Astrocyte of the spinal cord (primary cell): ENCODE measurements around the gene SZT2.

Experiments used
- DNase-seq: peaks from one replicate; pipeline ENCODE4 v3.0.0; 2011; ENCODE audit warnings: low read depth, low spot score
- H3K4me3 ChIP-seq: 2 replicates; pipeline ENCODE4 v1.5.1; 2011; ENCODE audit warnings: low read depth, mild to moderate bottlenecking, low read length, moderate library complexity
- in situ Hi-C: cut with HindIII; loops from 2 replicates; pipeline ENCODE4 v1.10.0; 2017; ENCODE audit warnings: low sequenced_read_pairs
- TF ChIP-seq, protein P1 (sequence below): IDR thresholded peaks from 2 replicates; pipeline ENCODE4 v1.5.1; 2012; ENCODE audit warnings: low read depth, mild to moderate bottlenecking, low read length, inconsistent platforms

Gene SZT2

DNA sequence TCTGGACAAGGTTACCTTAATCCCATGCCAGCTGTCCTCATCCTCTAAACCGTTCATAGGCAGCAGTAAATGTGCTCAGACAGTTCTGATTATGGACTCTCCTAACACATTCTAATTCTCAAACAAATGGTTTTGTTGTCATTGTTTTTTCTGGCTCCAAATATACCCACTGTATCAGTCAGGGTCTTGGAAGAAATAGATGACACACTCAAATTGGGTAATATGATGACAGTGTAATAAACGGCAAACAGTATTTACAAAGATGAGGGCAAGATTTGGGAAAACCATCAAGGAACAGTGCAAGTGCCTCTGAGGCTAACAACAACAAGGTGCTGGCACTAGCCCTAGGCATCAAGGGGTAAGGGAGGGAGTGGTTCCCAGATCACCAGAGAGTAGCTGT, 35.2 kb upstream of the SZT2 start:
- no peak overlapping the region for H3K4me3 ChIP-seq
- in situ Hi-C loops: no loop called here
- DNase-seq: no peak
- TF ChIP-seq, protein P1, sequence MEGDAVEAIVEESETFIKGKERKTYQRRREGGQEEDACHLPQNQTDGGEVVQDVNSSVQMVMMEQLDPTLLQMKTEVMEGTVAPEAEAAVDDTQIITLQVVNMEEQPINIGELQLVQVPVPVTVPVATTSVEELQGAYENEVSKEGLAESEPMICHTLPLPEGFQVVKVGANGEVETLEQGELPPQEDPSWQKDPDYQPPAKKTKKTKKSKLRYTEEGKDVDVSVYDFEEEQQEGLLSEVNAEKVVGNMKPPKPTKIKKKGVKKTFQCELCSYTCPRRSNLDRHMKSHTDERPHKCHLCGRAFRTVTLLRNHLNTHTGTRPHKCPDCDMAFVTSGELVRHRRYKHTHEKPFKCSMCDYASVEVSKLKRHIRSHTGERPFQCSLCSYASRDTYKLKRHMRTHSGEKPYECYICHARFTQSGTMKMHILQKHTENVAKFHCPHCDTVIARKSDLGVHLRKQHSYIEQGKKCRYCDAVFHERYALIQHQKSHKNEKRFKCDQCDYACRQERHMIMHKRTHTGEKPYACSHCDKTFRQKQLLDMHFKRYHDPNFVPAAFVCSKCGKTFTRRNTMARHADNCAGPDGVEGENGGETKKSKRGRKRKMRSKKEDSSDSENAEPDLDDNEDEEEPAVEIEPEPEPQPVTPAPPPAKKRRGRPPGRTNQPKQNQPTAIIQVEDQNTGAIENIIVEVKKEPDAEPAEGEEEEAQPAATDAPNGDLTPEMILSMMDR: no peak

DNA sequence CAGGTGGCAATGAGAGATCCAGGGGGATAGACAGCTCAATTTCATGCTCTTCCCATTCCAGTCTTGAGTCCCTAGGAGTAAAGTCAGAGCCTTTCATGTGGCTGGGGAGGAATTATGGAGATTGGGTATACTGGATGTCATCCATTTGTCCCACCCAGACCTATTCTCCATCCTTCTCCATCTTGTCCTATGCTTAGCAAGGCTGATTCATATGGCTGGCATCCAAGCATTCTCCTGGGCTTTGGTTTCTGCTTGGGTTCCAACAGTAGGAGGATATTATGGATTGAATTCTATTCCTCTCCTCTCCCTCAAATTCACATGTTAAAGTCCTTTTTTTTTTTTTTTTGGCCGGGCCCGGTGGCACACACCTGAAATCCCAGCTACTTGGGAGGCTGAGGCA, 34.8 kb upstream of the SZT2 start:
- TF ChIP-seq, protein P1: no peak
- DNase-seq: peak; percentile 26
- in situ Hi-C loops: no loop called here
- no peak overlapping the region for H3K4me3 ChIP-seq

DNA sequence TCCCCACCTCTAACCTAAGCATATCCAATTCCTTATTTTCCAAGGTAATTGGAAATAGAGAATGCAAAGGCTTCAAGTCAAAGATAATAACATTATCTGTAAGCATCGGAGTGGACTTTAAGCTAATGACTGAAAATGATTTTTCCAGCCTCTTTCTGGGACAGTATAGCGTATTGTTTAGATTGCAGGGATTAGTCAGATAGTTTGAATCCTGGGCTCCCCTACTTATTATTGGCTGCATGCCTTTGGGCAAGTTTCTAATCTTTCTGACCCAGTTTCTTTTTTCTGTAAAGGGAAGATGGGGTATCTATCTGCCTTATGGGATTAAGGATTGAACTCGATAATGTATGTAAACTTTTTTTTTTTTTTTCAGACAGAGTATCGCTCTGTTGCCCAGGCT, 32.4 kb upstream of the SZT2 start:
- no peak overlapping the region for H3K4me3 ChIP-seq
- TF ChIP-seq, protein P1: no peak
- in situ Hi-C loops: no loop called here
- DNase-seq: no peak

DNA sequence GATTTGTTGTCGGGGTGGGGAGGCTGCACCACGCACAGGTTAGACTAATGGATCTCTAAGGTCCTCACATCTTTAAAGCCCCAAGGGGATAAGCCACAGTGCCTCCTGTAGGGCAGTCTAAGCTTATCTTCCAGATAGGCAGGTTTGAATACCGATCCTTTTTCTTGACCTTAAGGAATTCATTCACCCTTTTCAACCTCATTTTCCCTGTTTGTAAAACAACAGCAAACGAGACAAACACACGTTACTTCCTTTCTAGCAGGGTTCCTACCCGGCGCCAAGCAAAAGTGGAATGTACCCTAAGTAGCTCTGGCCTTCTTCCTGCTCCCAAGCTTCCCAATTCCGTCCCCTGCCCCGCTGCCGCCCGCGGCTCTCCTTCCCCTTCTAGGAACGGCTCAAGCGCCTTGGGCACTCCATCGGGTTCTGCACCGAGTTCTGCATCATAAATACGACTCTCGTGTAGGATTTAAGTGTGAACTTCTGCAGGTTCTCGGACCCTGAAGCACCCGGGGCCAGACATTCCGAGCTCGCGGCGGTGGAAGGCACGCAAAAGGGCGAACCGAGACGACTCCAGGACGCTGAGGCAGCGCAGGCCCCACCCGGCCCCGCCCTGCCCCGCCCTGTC, 31.5 kb upstream of the SZT2 start:
- peak; percentile 58 for DNase-seq
- in situ Hi-C loops: no loop called here
- H3K4me3 ChIP-seq: peak overlapping the region; percentile 52
- TF ChIP-seq, protein P1: peak; percentile 42

DNA sequence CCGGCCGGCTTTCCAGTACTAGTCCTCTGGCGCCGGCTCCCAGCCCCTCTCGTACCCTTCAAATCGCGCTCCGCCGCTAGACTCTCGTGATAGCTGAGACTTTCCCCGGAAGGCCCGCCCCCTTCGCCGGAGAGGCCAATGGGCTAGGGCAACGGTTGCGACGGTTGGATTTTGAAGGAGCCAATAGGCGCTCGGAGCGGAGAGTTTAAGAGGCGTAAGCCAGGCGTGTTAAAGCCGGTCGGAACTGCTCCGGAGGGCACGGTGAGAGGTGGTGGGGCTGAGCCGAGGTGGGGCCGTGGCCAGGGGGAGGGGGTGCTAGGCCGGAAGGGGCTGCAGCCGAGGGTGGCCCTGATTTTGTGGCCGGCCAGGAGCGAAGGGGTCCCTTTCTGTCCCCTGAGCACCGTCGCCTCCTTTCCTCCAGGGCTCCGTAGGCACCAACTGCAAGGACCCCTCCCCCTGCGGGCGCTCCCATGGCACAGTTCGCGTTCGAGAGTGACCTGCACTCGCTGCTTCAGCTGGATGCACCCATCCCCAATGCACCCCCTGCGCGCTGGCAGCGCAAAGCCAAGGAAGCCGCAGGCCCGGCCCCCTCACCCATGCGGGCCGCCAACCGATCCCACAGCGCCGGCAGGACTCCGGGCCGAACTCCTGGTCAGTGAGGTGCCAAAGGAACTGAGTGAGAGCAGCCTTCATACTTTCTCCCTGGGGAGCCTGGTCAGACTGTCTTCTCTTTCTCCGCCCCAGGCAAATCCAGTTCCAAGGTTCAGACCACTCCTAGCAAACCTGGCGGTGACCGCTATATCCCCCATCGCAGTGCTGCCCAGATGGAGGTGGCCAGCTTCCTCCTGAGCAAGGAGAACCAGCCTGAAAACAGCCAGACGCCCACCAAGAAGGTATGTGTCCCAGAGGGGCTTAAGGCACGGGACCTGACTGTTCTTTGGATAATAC, 30.7 kb upstream of the SZT2 start, which contains the start of gene CDC20:
Gene CDC20, plus strand, starts transcription at position 236 of the 948 bp plus-strand sequence. Its CDS starts 235 bp downstream, at position 471.
- TF ChIP-seq, protein P1: no peak
- peak; percentile 97 for DNase-seq
- H3K4me3 ChIP-seq: peak within 1 kb of the TSS; percentile 52
- in situ Hi-C loops: no loop called here

DNA sequence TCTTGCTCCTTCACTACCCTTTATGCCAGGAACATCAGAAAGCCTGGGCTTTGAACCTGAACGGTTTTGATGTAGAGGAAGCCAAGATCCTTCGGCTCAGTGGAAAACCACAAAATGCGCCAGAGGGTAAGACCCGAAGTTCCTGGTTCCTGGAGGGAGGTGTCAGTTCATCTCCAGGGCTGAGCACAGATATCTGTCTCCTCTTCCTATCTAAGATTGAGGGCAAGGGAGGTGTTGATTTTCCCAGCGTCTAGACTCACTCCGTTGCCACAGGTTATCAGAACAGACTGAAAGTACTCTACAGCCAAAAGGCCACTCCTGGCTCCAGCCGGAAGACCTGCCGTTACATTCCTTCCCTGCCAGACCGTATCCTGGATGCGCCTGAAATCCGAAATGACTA, 30.0 kb upstream of the SZT2 start:
- in situ Hi-C loops: no loop called here
- DNase-seq: no peak
- TF ChIP-seq, protein P1: no peak
- H3K4me3 ChIP-seq: peak overlapping the region; percentile 52
